ENCODE data around the gene APOL3.
"Not testable (repeated sequence)": the region's sequence is repeated elsewhere in the genome, so short reads cannot be mapped to it uniquely, and the experiment has no call there.

APOL3 gene

GRCh38 chr22:36100908-36101307 is 59.6 kb downstream of the APOL3 start:
- not testable (repeated sequence) for DNase-seq (ENCODE audit: low spot score)

- no peak for DNase-seq (ENCODE audit: low spot score)
Observed at GRCh38 chr22:36100134-36100824, 60.3 kb downstream of the APOL3 start.

GRCh38 chr22:36099561-36099960 is 61.0 kb downstream of the APOL3 start:
- not testable (repeated sequence) for DNase-seq (ENCODE audit: low spot score)

GRCh38 chr22:36097880-36098279 is 62.7 kb downstream of the APOL3 start:
- DNase-seq (ENCODE audit: low spot score) = no peak

- DNase-seq (ENCODE audit: low spot score) = not testable (repeated sequence)
Observed at GRCh38 chr22:36090772-36091171, 69.8 kb downstream of the APOL3 start.

Measured in HuH-7 (cell line).